ENCODE measurements around the gene CDKN2B. TPM values are rescaled to one million over a fixed set of nuclear protein-coding genes. Genes with fewer than 3 reads are reported as not detected.

The CDKN2B gene
- total RNA-seq, 1 experiment from 2014 or later, result not detected

- no peaks in the 10 kb centered on the region for H3K9me3 Mint-ChIP-seq (ENCODE audit: unreplicated experiment)
- no peak overlapping the region for H3K4me3 Mint-ChIP-seq (ENCODE audit: unreplicated experiment)
- no TSS peak for BruUV-seq (replicated peaks)
- no peak for DNase-seq (ENCODE audit: unreplicated experiment)
- H3K27ac Mint-ChIP-seq (ENCODE audit: low read depth, unreplicated experiment), result no peak overlapping the region
- no peaks in the 10 kb centered on the region for H3K4me1 Mint-ChIP-seq (ENCODE audit: insufficient read depth, unreplicated experiment)
- intact Hi-C loops (cut with micrococcal nuclease), result no loop called here
- no peaks in the 10 kb centered on the region for H3K36me3 Mint-ChIP-seq (ENCODE audit: insufficient read depth, unreplicated experiment)
- ChIA-PET CTCF (no interaction called here), POLR2A (no interaction called here)
- TF ChIP-seq CTCF (IDR thresholded peaks at IDR 0.05; ENCODE audit: unreplicated experiment), result no peak
- H3K27me3 Mint-ChIP-seq (ENCODE audit: insufficient read depth, unreplicated experiment), result no peaks in the 10 kb centered on the region
Observed at GRCh38 chr9:21972361-21972760, 36.7 kb downstream of the CDKN2B start.

- no peak for TF ChIP-seq CTCF (IDR thresholded peaks at IDR 0.05; ENCODE audit: unreplicated experiment)
- Mint-ChIP-seq H3K27me3 (ENCODE audit: insufficient read depth, unreplicated experiment) (no peaks in the 10 kb centered on the region), H3K4me1 (ENCODE audit: insufficient read depth, unreplicated experiment) (no peaks in the 10 kb centered on the region), H3K27ac (ENCODE audit: low read depth, unreplicated experiment) (no peak overlapping the region), H3K36me3 (ENCODE audit: insufficient read depth, unreplicated experiment) (no peaks in the 10 kb centered on the region), H3K9me3 (ENCODE audit: unreplicated experiment) (no peaks in the 10 kb centered on the region), H3K4me3 (ENCODE audit: unreplicated experiment) (no peak overlapping the region)
- BruUV-seq (replicated peaks), result no TSS peak
- POLR2A ChIA-PET, result no interaction called here
- CTCF ChIA-PET, result no interaction called here
- intact Hi-C loops (cut with micrococcal nuclease), result no loop called here
- no peak for DNase-seq (ENCODE audit: unreplicated experiment)
Observed at GRCh38 chr9:21970800-21971640, 38.1 kb downstream of the CDKN2B start.

- no peak overlapping the region for H3K27ac Mint-ChIP-seq (ENCODE audit: low read depth, unreplicated experiment)
- intact Hi-C loops (cut with micrococcal nuclease), result no loop called here
- H3K27me3 Mint-ChIP-seq (ENCODE audit: insufficient read depth, unreplicated experiment), result no peaks in the 10 kb centered on the region
- ChIA-PET CTCF (no interaction called here), POLR2A (no interaction called here)
- no peaks in the 10 kb centered on the region for H3K36me3 Mint-ChIP-seq (ENCODE audit: insufficient read depth, unreplicated experiment)
- H3K4me3 Mint-ChIP-seq (ENCODE audit: unreplicated experiment), result no peak overlapping the region
- DNase-seq (ENCODE audit: unreplicated experiment), result no peak
- BruUV-seq (replicated peaks), result no TSS peak
- no peaks in the 10 kb centered on the region for H3K9me3 Mint-ChIP-seq (ENCODE audit: unreplicated experiment)
- no peaks in the 10 kb centered on the region for H3K4me1 Mint-ChIP-seq (ENCODE audit: insufficient read depth, unreplicated experiment)
- TF ChIP-seq CTCF (IDR thresholded peaks at IDR 0.05; ENCODE audit: unreplicated experiment), result no peak
Observed at GRCh38 chr9:21969951-21970799, 38.9 kb downstream of the CDKN2B start.
